ENCODE data around the gene AQP1.

- TF ChIP-seq CTCF (conservative IDR thresholded peaks at IDR 0.05; ENCODE audit: low read depth, low read length) (no peak), EZH2 (IDR thresholded peaks at IDR 0.05; ENCODE audit: low read length, unreplicated experiment) (no peak), EZH2phosphoT487 (IDR thresholded peaks at IDR 0.05; ENCODE audit: borderline replicate concordance, low read length) (no peak)
Measured at GRCh38 chr7:30971840-30972563, 60.3 kb downstream of the AQP1 start.

Data from PC-3 (cell line).